Medulla oblongata (tissue), 1 donor: ENCODE measurements around the gene CYB5R2.

Experiments used
- DNase-seq: peaks from one replicate; pipeline ENCODE4 v3.0.0-alpha.2; 2015; ENCODE audit errors: extremely low spot score

CYB5R2 gene

GRCh38 chr11:7672960-7673723 is at the start of gene CYB5R2:
CYB5R2 (minus strand) TSS chr11:7673500; CDS start chr11:7672825, 675 bp downstream.
- DNase-seq: peak; percentile 67

GRCh38 chr11:7714786-7715185 is 41.5 kb upstream of the CYB5R2 start:
- no peak for DNase-seq

GRCh38 chr11:7706377-7706776 is 33.1 kb upstream of the CYB5R2 start, which contains the start of gene OVCH2:
OVCH2 (minus strand) TSS chr11:7706477; CDS start chr11:7706394, 83 bp downstream.
- DNase-seq: no peak

- no peak for DNase-seq
These were observed 30.4 kb upstream of the CYB5R2 start for GRCh38 chr11:7703740-7704139.

GRCh38 chr11:7696424-7696823 is 23.1 kb upstream of the CYB5R2 start:
- no peak for DNase-seq

GRCh38 chr11:7694235-7694634 is 20.9 kb upstream of the CYB5R2 start:
- DNase-seq: no peak

- no peak for DNase-seq
These were observed 19.1 kb upstream of the CYB5R2 start for GRCh38 chr11:7692426-7692825.

GRCh38 chr11:7691759-7692350 is 18.6 kb upstream of the CYB5R2 start:
- DNase-seq: no peak

- DNase-seq: no peak
These were observed 17.3 kb upstream of the CYB5R2 start for GRCh38 chr11:7690648-7691047.

- no peak for DNase-seq
These were observed 15.9 kb upstream of the CYB5R2 start for GRCh38 chr11:7689239-7689638.

GRCh38 chr11:7688238-7688826 is 15.0 kb upstream of the CYB5R2 start:
- peak; percentile 60 for DNase-seq

- no peak for DNase-seq
These were observed 14.1 kb upstream of the CYB5R2 start for GRCh38 chr11:7687386-7687785.

- DNase-seq: no peak
These were observed 13.5 kb upstream of the CYB5R2 start for GRCh38 chr11:7686761-7687160.

- DNase-seq: no peak
These were observed 10.3 kb upstream of the CYB5R2 start for GRCh38 chr11:7683571-7683970.

- DNase-seq: no peak
These were observed 4.5 kb upstream of the CYB5R2 start for GRCh38 chr11:7677796-7678201.

- DNase-seq: no peak
These were observed 3.8 kb upstream of the CYB5R2 start for GRCh38 chr11:7677071-7677470.

- no peak for DNase-seq
These were observed 2.3 kb upstream of the CYB5R2 start for GRCh38 chr11:7675631-7676030.

- DNase-seq: no peak
These were observed 579 bp upstream of the CYB5R2 start for GRCh38 chr11:7673724-7674434.

GRCh38 chr11:7672276-7672959 is 882 bp downstream of the CYB5R2 start:
- no peak for DNase-seq

- DNase-seq: no peak
These were observed 1.7 kb downstream of the CYB5R2 start for GRCh38 chr11:7671347-7672215.

- DNase-seq: no peak
These were observed 2.7 kb downstream of the CYB5R2 start for GRCh38 chr11:7670641-7671040.
